K562 (cell line): Measurements from ENCODE around the gene GNG5. TPM values are rescaled to one million over a fixed set of nuclear protein-coding genes. Genes with fewer than 3 reads are reported as not detected.

Experiments
- BMI1 ChIP-seq: fragments of 150-350 bp; IDR thresholded peaks from 2 replicates; pipeline ENCODE4 v1.6.1; 2014; ENCODE audit warnings: low read length
- CEBPB ChIP-seq: fragments of 450-650 bp; IDR thresholded peaks from 2 replicates; pipeline ENCODE4 v1.6.1; 2016; ENCODE audit warnings: missing genetic modification characterization, missing compliant biosample characterization
- CXXC5 ChIP-seq: fragments of 250-450 bp; sonication (Bioruptor Pico); IDR thresholded peaks from 2 replicates; pipeline ENCODE4 v1.8.0; 2022; ENCODE audit warnings: inconsistent platforms, mild to moderate bottlenecking, moderate library complexity
- DNMT1 ChIP-seq: fragments of 450-650 bp; IDR thresholded peaks from 2 replicates; pipeline ENCODE4 v1.6.1; 2016; ENCODE audit warnings: antibody characterized with exemption, mild to moderate bottlenecking
- EWSR1 ChIP-seq: fragments of 450-650 bp; IDR thresholded peaks from 2 replicates; pipeline ENCODE4 v1.6.1; 2018; ENCODE audit warnings: borderline replicate concordance, mild to moderate bottlenecking, low read depth, moderate library complexity; ENCODE audit not compliant: partially characterized antibody
- HMGN3 ChIP-seq: IDR thresholded peaks from 2 replicates; pipeline ENCODE4 v1.6.1; 2011; ENCODE audit warnings: borderline replicate concordance, low read depth, mild to moderate bottlenecking, mixed read lengths, low read length; ENCODE audit not compliant: insufficient read length; ENCODE audit errors: extremely low read depth
- KDM5B ChIP-seq: fragments of 200-600 bp; sonication (generic); IDR thresholded peaks from 2 replicates; pipeline ENCODE4 v1.6.1; 2012; ENCODE audit warnings: low read depth, mild to moderate bottlenecking, moderate library complexity, low read length, control low read depth, inconsistent platforms; ENCODE audit not compliant: insufficient replicate concordance
- SAP30 ChIP-seq: fragments of 200-600 bp; sonication (generic); IDR thresholded peaks from 2 replicates; pipeline ENCODE4 v1.6.1; 2012; ENCODE audit warnings: borderline replicate concordance, low read depth, mild to moderate bottlenecking, moderate library complexity, low read length, control low read depth, inconsistent platforms; ENCODE audit not compliant: insufficient read depth, poor library complexity, severe bottlenecking
- TCF3 ChIP-seq: sonication (generic); formaldehyde crosslinking; IDR thresholded peaks from 2 replicates; pipeline ENCODE4 v1.4.0; 2020; ENCODE audit warnings: mild to moderate bottlenecking, missing genetic modification reagents
- THRAP3 ChIP-seq: fragments of 450-650 bp; IDR thresholded peaks from 2 replicates; pipeline ENCODE4 v1.6.1; 2016; ENCODE audit warnings: mild to moderate bottlenecking, inconsistent platforms, borderline replicate concordance
- ZBTB34 ChIP-seq: fragments of 250-450 bp; sonication (Bioruptor Pico); IDR thresholded peaks from 2 replicates; pipeline ENCODE4 v1.8.0; 2021; ENCODE audit warnings: mild to moderate bottlenecking, moderate library complexity
- polyA plus RNA-seq, 8 experiments: library from polyadenylated mRNA; depleted of rRNA in 4 of 8; stranded (reverse) in 5 of 8; unstranded in 3 of 8; fragments of >200 nt; fragmentation: Nextera tagmentation in 2 of 8; fragmentation: Illumina TruSeq in 1 of 8; extraction: Ambion mirVana in 2 of 8; extraction: Trizol in 1 of 8; gene quantifications; 2 replicates each; pipeline versions ENCODE4 v1.2.1 to v1.2.3, GENCODE V29; 2011 to 2014; ENCODE audit warnings: inconsistent platforms in 1 of 8, missing spikeins in 1 of 8
- total RNA-seq, 7 experiments: library from RNA; depleted of rRNA in 6 of 7; stranded (reverse); fragments of >200 nt in 6 of 7; fragmentation: Illumina TruSeq in 2 of 7; extraction: Trizol in 2 of 7; gene quantifications; 2 replicates each; pipeline versions ENCODE4 v1.2.1 to v1.2.3, GENCODE V29; 2011 to 2021; ENCODE audit warnings: low replicate concordance in 1 of 7
- TF ChIP-seq, protein P1 (sequence below): IDR thresholded peaks from 2 replicates; pipeline ENCODE4 v1.6.1; 2011; ENCODE audit not compliant: insufficient read length; ENCODE audit errors: extremely low read depth
- TF ChIP-seq, protein P2 (sequence below): fragments of 450-650 bp; formaldehyde crosslinking; IDR thresholded peaks from 2 replicates; pipeline ENCODE4 v1.4.0; 2020; ENCODE audit warnings: mild to moderate bottlenecking, moderate library complexity
- TF ChIP-seq, protein P3 (sequence below): sonication (generic); IDR thresholded peaks from 2 replicates; pipeline ENCODE4 v1.6.1; 2016

The GNG5 gene
- total and polyA plus RNA-seq, 9 of the 15 experiments (the other 6 are each of a cell fraction or from before 2014, with no cell fraction given) = 61.9 to 243 (median 150) TPM

DNA sequence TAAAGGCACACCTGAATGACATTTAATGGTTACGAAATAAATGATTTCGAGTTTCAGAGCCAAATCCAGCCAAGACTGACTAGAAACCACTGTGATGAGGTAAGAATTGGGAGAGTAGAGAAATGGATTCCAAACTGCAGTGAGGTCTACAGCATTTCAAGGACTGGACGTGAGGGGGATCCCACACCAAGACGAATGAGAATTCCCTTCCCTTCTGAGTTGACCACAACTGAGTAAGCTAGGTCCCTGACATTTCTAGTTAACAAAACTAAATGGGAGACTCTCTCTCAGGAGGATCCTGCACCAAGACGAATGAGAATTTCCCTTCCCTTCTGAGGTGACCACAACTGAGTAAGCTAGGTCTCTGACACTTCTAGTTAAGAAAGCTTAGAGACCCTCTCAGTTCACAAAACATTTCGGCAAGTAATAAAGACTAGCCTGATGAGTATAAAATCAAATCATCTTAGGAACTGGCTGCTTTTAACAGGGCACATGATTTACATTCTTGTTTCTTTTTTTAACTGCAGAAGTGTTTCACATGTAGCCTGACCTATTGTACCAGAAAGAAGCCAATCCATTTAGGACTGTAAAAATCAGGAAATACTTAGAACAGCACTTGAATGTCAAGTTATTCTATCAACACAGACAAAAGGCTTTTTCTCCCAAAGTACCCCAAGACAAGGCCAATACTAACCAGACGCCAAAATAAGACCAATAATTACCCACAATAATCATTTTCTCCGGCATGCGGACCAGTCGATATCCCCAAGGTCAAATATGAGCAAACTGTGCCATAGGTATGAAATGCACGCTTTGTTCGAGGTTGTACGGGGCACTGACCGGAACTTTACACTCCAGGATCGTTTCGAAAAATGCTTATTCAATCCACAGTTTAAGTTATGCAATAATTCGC, 1.5 kb downstream of the GNG5 start (continued):
- TF ChIP-seq DNMT1 = no peak
- TF ChIP-seq THRAP3 = 0 out of 2 replicates have a peak, but pooled peaks have one; percentile 62
- TF ChIP-seq, protein P1, sequence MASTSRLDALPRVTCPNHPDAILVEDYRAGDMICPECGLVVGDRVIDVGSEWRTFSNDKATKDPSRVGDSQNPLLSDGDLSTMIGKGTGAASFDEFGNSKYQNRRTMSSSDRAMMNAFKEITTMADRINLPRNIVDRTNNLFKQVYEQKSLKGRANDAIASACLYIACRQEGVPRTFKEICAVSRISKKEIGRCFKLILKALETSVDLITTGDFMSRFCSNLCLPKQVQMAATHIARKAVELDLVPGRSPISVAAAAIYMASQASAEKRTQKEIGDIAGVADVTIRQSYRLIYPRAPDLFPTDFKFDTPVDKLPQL = no peak
- TF ChIP-seq CXXC5 = no peak
- TF ChIP-seq, protein P2, sequence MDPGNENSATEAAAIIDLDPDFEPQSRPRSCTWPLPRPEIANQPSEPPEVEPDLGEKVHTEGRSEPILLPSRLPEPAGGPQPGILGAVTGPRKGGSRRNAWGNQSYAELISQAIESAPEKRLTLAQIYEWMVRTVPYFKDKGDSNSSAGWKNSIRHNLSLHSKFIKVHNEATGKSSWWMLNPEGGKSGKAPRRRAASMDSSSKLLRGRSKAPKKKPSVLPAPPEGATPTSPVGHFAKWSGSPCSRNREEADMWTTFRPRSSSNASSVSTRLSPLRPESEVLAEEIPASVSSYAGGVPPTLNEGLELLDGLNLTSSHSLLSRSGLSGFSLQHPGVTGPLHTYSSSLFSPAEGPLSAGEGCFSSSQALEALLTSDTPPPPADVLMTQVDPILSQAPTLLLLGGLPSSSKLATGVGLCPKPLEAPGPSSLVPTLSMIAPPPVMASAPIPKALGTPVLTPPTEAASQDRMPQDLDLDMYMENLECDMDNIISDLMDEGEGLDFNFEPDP (CRISPR knock-in tag) = no peak
- TF ChIP-seq TCF3 (CRISPR knock-in tag) = no peak
- TF ChIP-seq BMI1 = no peak
- TF ChIP-seq, protein P3, sequence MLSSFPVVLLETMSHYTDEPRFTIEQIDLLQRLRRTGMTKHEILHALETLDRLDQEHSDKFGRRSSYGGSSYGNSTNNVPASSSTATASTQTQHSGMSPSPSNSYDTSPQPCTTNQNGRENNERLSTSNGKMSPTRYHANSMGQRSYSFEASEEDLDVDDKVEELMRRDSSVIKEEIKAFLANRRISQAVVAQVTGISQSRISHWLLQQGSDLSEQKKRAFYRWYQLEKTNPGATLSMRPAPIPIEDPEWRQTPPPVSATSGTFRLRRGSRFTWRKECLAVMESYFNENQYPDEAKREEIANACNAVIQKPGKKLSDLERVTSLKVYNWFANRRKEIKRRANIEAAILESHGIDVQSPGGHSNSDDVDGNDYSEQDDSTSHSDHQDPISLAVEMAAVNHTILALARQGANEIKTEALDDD = peak; percentile 95
- no peak for TF ChIP-seq EWSR1
- no peak for TF ChIP-seq HMGN3
- no peak for TF ChIP-seq ZBTB34 (CRISPR knock-in tag)
- no peak for TF ChIP-seq SAP30
- no peak for TF ChIP-seq KDM5B
- TF ChIP-seq CEBPB (tag) = peak; percentile 39; the same call in 1 of the 2 replicates
- TF ChIP-seq, all 486 proteins: peak for 12
